ENCODE measurements around the gene STT3B. TPM values are rescaled to one million over a fixed set of nuclear protein-coding genes. Genes with fewer than 3 reads are reported as not detected.
"Not testable (repeated sequence)": the region's sequence is repeated elsewhere in the genome, so short reads cannot be mapped to it uniquely, and the experiment has no call there.

The STT3B gene
- total RNA-seq, 2 experiments from 2014 or later: 93.5 to 122 TPM

GRCh38 chr3:31592764-31593163 is 60.0 kb downstream of the STT3B start:
- ChIA-PET CTCF (ENCODE audit: unreplicated experiment) (no interaction called here), POLR2A (interaction anchor here (1.2 kb wide), 1 partner anchor 19 kb away, joined by 3 read pairs; no protein-coding TSS in a partner anchor)
- intact Hi-C loops (cut with micrococcal nuclease; ENCODE audit: unreplicated experiment): no loop called here
- Histone ChIP-seq H3K4me3 (ENCODE audit: low read depth, low read length, poor library complexity, severe bottlenecking) (no peak overlapping the region), H3K27ac (ENCODE audit: low read depth, low read length, poor library complexity, severe bottlenecking) (no peak overlapping the region), H2AFZ (ENCODE audit: low read length) (no peak overlapping the region), H3K4me1 (ENCODE audit: insufficient read depth, low read length, poor library complexity, severe bottlenecking) (no peaks in the 10 kb centered on the region), H4K20me1 (ENCODE audit: insufficient read depth, low read length) (peaks cover 6% of the 10 kb centered on the region; the same call in 1 of the 2 replicates), H3K79me2 (ENCODE audit: insufficient read depth, low read depth, low read length) (peaks cover 90% of the 10 kb centered on the region), H3K4me2 (ENCODE audit: low read length) (no peak overlapping the region), H3K36me3 (ENCODE audit: insufficient read depth, low read length) (peaks cover 93% of the 10 kb centered on the region), H3K9me2 (ENCODE audit: insufficient read depth, low read length) (no peaks in the 10 kb centered on the region), H3K9me3 (ENCODE audit: low read length) (peaks cover 39% of the 10 kb centered on the region; the same call in 1 of the 2 replicates)
- BruUV-seq (replicated peaks): no TSS peak
- no peak for DNase-seq (ENCODE audit: low spot score)
- TF ChIP-seq EZH2phosphoT487 (IDR thresholded peaks at IDR 0.05; ENCODE audit: borderline replicate concordance, low read depth, low read length): no peak
- no peak for TF ChIP-seq CTCF (conservative IDR thresholded peaks at IDR 0.05; ENCODE audit: low read length)

DNA sequence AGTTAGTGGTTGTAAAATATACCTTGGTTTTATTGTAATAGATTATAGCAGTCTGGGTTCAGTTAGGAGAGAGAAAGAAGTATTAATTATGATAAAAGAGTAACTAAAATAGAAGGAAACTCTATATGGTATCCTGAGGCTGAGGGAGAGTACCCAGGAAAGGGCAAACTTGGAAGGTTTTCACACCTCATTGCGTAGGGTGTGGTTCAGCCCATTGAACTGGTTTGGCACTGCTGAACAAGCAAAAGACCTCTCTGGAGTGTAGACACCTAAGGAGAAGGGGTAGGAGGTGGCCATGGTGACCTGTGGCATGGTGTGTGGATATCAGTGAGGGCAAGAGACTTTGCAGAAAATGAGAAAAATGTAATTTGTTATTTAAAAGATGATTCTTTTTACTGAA is 63.5 kb downstream of the STT3B start:
- no peak overlapping the region for H3K4me2 ChIP-seq (ENCODE audit: low read length)
- H3K9me2 ChIP-seq (ENCODE audit: insufficient read depth, low read length): no peaks in the 10 kb centered on the region
- TF ChIP-seq EZH2phosphoT487 (IDR thresholded peaks at IDR 0.05; ENCODE audit: borderline replicate concordance, low read depth, low read length) (no peak), CTCF (conservative IDR thresholded peaks at IDR 0.05; ENCODE audit: low read length) (no peak)
- H3K9me3 ChIP-seq (ENCODE audit: low read length): peaks cover 21% of the 10 kb centered on the region; the same call in 1 of the 2 replicates
- peaks cover 92% of the 10 kb centered on the region for H3K36me3 ChIP-seq (ENCODE audit: insufficient read depth, low read length)
- peaks cover 63% of the 10 kb centered on the region for H3K79me2 ChIP-seq (ENCODE audit: insufficient read depth, low read depth, low read length)
- no peak overlapping the region for H2AFZ ChIP-seq (ENCODE audit: low read length)
- H3K4me3 ChIP-seq (ENCODE audit: low read depth, low read length, poor library complexity, severe bottlenecking): no peak overlapping the region
- ChIA-PET CTCF (ENCODE audit: unreplicated experiment) (no interaction called here), POLR2A (no interaction called here)
- no TSS peak for BruUV-seq (replicated peaks)
- no peak overlapping the region for H3K27ac ChIP-seq (ENCODE audit: low read depth, low read length, poor library complexity, severe bottlenecking)
- H3K4me1 ChIP-seq (ENCODE audit: insufficient read depth, low read length, poor library complexity, severe bottlenecking): no peaks in the 10 kb centered on the region
- intact Hi-C loops (cut with micrococcal nuclease; ENCODE audit: unreplicated experiment): no loop called here
- peaks cover 6% of the 10 kb centered on the region; the same call in 1 of the 2 replicates for H4K20me1 ChIP-seq (ENCODE audit: insufficient read depth, low read length)
- DNase-seq (ENCODE audit: low spot score): no peak

GRCh38 chr3:31600431-31600830 is 67.7 kb downstream of the STT3B start:
- TF ChIP-seq EZH2phosphoT487 (IDR thresholded peaks at IDR 0.05; ENCODE audit: borderline replicate concordance, low read depth, low read length) (no peak), CTCF (conservative IDR thresholded peaks at IDR 0.05; ENCODE audit: low read length) (no peak)

DNA sequence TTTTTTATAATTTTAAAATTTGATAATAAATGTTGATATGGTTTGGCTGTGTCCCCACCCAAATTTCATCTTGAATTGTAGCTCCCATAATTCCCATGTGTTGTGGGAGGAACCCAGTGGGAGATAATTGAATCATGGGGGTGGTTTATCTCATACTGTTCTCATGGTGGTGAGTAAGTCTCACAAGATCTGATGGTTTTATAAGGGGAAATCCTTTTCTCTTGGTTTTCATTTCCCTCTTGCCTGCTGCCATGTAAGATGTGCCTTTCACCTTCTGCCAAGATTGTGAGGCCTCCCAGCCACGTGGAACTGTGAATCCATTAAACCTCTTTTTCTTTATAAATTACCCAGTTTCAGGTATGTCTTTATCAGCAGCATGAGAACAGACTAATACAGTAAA is 72.6 kb downstream of the STT3B start:
- BruUV-seq (replicated peaks); H3K4me3 ChIP-seq (ENCODE audit: low read depth, low read length, poor library complexity, severe bottlenecking); H3K4me1 ChIP-seq (ENCODE audit: insufficient read depth, low read length, poor library complexity, severe bottlenecking); H3K9me2 ChIP-seq (ENCODE audit: insufficient read depth, low read length); H3K27ac ChIP-seq (ENCODE audit: low read depth, low read length, poor library complexity, severe bottlenecking); H2AFZ ChIP-seq (ENCODE audit: low read length); H4K20me1 ChIP-seq (ENCODE audit: insufficient read depth, low read length); intact Hi-C loops (cut with micrococcal nuclease; ENCODE audit: unreplicated experiment); H3K4me2 ChIP-seq (ENCODE audit: low read length); DNase-seq (ENCODE audit: low spot score); CTCF ChIA-PET (ENCODE audit: unreplicated experiment): not testable (repeated sequence)
- peaks cover 99% of the 10 kb centered on the region for H3K36me3 ChIP-seq (ENCODE audit: insufficient read depth, low read length)
- POLR2A ChIA-PET: interaction anchor here (0.7 kb wide), 1 partner anchor 228 kb away, joined by 3 read pairs; no protein-coding TSS in a partner anchor
- H3K9me3 ChIP-seq (ENCODE audit: low read length): peaks cover 68% of the 10 kb centered on the region; the same call in 1 of the 2 replicates
- peaks cover 48% of the 10 kb centered on the region for H3K79me2 ChIP-seq (ENCODE audit: insufficient read depth, low read depth, low read length)

More at GRCh38 chr3:31600431-31600830, 67.7 kb downstream of the STT3B start:
- POLR2A ChIA-PET: interaction anchor here (0.7 to 1.1 kb wide), 3 partner anchors 13 to 90 kb away, joined by 3 to 5 read pairs (median 3); no protein-coding TSS in a partner anchor
- Histone ChIP-seq H3K36me3 (ENCODE audit: insufficient read depth, low read length) (peaks cover 93% of the 10 kb centered on the region), H3K79me2 (ENCODE audit: insufficient read depth, low read depth, low read length) (peaks cover 44% of the 10 kb centered on the region), H4K20me1 (ENCODE audit: insufficient read depth, low read length) (peaks cover 5% of the 10 kb centered on the region; the same call in 1 of the 2 replicates), H3K4me3 (ENCODE audit: low read depth, low read length, poor library complexity, severe bottlenecking) (no peak overlapping the region), H3K9me3 (ENCODE audit: low read length) (peaks cover 37% of the 10 kb centered on the region; the same call in 1 of the 2 replicates), H2AFZ (ENCODE audit: low read length) (no peak overlapping the region), H3K27ac (ENCODE audit: low read depth, low read length, poor library complexity, severe bottlenecking) (no peak overlapping the region), H3K4me1 (ENCODE audit: insufficient read depth, low read length, poor library complexity, severe bottlenecking) (no peaks in the 10 kb centered on the region), H3K9me2 (ENCODE audit: insufficient read depth, low read length) (no peaks in the 10 kb centered on the region), H3K4me2 (ENCODE audit: low read length) (no peak overlapping the region)
- CTCF ChIA-PET (ENCODE audit: unreplicated experiment): no interaction called here
- BruUV-seq (replicated peaks): no TSS peak
- intact Hi-C loops (cut with micrococcal nuclease; ENCODE audit: unreplicated experiment): no loop called here
- DNase-seq (ENCODE audit: low spot score): no peak
